ENCODE results near the gene PGP. TPM values are rescaled to one million over a fixed set of nuclear protein-coding genes. Genes with fewer than 3 reads are reported as not detected.

PGP gene
- total RNA-seq, 1 experiment from 2014 or later, result 38.3 TPM

GRCh38 chr16:2183671-2184070, 31.0 kb downstream of the PGP start:
- Histone ChIP-seq H2BK5ac (ENCODE audit: insufficient read length, low read length) (no peak overlapping the region), H3K27ac (ENCODE audit: insufficient read length, low read depth, low read length) (no peak overlapping the region), H3K18ac (ENCODE audit: insufficient read length, low read depth, low read length) (no peak overlapping the region), H2BK20ac (ENCODE audit: low read depth, low read length, poor library complexity, severe bottlenecking) (no peak overlapping the region), H3K4me1 (ENCODE audit: insufficient read depth, low read length) (no peaks in the 10 kb centered on the region), H4K20me1 (ENCODE audit: control insufficient read depth, insufficient read depth, insufficient read length) (peaks cover 3% of the 10 kb centered on the region), H3T11ph (ENCODE audit: low read length) (no peak overlapping the region), H2BK120ac (ENCODE audit: low read depth, low read length, poor library complexity, severe bottlenecking) (no peak overlapping the region), H3K14ac (ENCODE audit: insufficient read depth, low read length) (no peak overlapping the region), H3K4me2 (ENCODE audit: insufficient read depth, insufficient read length, low read length) (no peak overlapping the region), H4K91ac (ENCODE audit: insufficient read length, low read depth, low read length) (no peak overlapping the region), H2BK15ac (ENCODE audit: low read depth, low read length) (no peak overlapping the region), H4K8ac (replicated peaks; ENCODE audit: insufficient read length, low read depth, low read length) (no peak overlapping the region), H3K79me2 (ENCODE audit: insufficient read depth, low read length) (no peaks in the 10 kb centered on the region), H3K27me3 (ENCODE audit: insufficient read depth, low read length) (no peaks in the 10 kb centered on the region), H4K5ac (ENCODE audit: insufficient read length, low read depth, low read length) (no peak overlapping the region), H3K9me3 (ENCODE audit: control insufficient read depth, low read depth, low read length) (no peaks in the 10 kb centered on the region), H2AK5ac (ENCODE audit: insufficient read length, low read length) (no peak overlapping the region), H3K56ac (ENCODE audit: insufficient read length, low read depth, low read length) (no peak overlapping the region), H3K9ac (ENCODE audit: extremely low read depth, insufficient read length, low read length) (no peak overlapping the region), H2AFZ (ENCODE audit: low read length) (no peak overlapping the region), H3K23ac (ENCODE audit: insufficient read length, low read depth, low read length) (no peak overlapping the region), H2BK12ac (ENCODE audit: insufficient read length, low read depth, low read length) (no peak overlapping the region), H3K4ac (ENCODE audit: low read depth, low read length) (no peak overlapping the region), H3K79me1 (ENCODE audit: insufficient read depth, low read depth, low read length, poor library complexity, severe bottlenecking) (no peaks in the 10 kb centered on the region), H3K23me2 (ENCODE audit: insufficient read length, low read depth, low read length, poor library complexity, severe bottlenecking) (no peaks in the 10 kb centered on the region)
- no peak for DNase-seq
- Mint-ChIP-seq H3K9me3 (no peaks in the 10 kb centered on the region), H3K27ac (0 out of 7 replicates have a peak overlapping the region, but pooled peaks of 1 of the 3 experiments have one; percentile 44), H3K27me3 (ENCODE audit: low read depth) (no peaks in the 10 kb centered on the region; the same call in 1 of the 2 replicates), H3K36me3 (ENCODE audit: insufficient read depth in 1 of 3, low read depth in 3 of 3) (peaks cover 0 to 9% (median 4%) of the 10 kb centered on the region in 3 experiments; a peak in 3 of 7 replicates), H3K4me3 (no peak overlapping the region; a peak in 1 of 5 replicates), H3K4me1 (peaks cover 3 to 7% of the 10 kb centered on the region in 2 experiments)
- WGBS (ENCODE audit: extremely low coverage, insufficient read length, low lambda C conversion rate), result no CpG with 5 or more reads among the region's 30 CpGs
- no peak for TF ChIP-seq CTCF (conservative IDR thresholded peaks at IDR 0.05)

All from H9 (cell line).